Hematopoietic multipotent progenitor cell treated with erythropoietin and hydrocortisone succinate and interleukin-3 and kit ligand, for 4 days (in vitro differentiated cells): Measurements from ENCODE around the gene COL17A1.
A peak's percentile ranks its signal among the peaks of the same experiment; 100 is the strongest.

Source experiments
- DNase-seq: peaks from one replicate; pipeline ENCODE4 v3.0.0-alpha.2; 2015

The COL17A1 gene

DNA sequence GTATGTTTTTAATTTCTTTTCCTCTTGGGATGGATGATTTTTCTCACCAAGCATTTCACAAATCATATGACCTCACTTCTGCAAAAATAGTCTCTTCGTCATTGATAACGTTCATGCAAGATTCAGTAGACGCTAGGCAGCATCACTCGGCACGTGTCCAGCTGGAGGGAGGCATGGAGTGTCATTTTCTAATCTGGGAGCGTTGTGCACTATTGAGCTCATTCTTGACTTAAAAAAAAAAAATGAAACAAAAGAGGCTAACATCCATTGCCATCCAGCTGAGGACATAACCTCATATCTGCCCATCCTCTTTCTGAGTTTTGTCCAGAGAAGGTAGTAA lies 56.2 kb downstream of the COL17A1 start:
- no peak for DNase-seq

DNA sequence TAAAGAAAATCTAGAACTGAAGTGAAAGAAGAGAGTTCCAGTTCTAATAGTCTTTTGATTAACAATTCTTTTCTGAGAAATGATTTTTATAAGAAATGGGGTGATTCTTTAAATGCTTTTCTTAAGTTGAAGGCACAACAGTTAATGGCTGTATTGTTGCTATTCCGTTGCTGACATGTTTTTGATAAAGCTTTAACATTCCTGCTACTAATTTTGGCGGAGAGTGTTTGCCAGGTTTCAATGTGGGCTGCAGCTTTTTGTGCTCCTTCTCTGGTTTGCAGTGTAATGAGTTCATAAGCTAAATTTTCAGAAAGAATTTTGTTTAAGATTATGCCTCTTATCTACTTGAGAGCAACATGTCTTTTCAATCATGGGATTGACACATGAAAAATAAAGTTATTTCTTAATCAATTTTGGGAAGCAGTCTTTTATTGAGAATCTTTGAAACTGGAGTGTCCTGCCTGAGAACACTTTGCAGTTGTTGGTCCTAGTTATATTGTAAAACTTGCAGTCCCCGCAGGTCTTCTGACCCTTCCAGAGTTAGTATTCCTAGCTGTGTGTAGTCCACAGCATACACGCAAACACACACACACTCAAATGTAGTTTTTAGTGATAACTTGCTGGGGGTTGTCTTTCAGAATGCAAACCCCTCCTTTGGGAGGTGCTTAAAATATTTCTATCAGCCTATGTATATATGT lies 56.7 kb downstream of the COL17A1 start:
- no peak for DNase-seq

DNA sequence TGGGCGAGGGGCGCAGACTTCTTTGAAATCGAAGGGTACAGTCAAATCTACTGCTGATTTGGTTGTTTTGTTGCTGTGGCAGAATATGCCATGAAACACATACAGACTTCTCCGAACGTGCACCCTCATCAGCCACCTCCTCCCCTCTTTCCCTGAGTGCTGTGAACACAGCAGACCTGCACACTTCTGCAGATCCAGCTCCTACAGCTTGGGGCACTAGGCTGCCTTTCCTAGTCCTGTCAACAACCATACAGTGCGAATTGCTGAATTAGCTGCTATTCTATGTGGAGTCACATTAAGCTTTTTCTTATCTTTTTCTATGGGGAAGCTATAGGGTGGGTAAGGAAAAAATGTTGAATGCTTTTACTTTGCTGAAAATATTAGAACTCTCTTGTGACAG lies 57.5 kb downstream of the COL17A1 start:
- peak; percentile 62 for DNase-seq

DNA sequence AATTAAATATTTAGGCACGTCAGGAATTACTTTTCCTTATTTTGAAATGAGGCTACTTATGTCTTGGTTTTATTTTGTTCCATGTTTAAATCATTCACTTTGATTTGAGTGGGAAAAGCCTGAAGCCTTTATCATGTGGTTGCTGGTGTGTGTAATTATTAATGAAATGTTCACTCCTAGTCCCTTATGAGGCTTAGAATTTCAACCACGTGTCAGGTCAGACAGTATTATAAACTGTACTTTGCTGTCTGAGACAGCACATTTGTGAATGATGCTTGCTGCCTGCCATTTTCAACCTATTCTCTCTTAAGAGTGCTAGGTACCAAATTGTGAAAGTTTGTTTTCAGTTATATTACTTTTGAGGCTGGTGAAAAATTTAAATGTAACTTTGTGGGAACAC lies 58.9 kb downstream of the COL17A1 start:
- no peak for DNase-seq

GRCh38 chr10:104025524-104025923 lies 60.2 kb downstream of the COL17A1 start:
- no peak for DNase-seq

DNA sequence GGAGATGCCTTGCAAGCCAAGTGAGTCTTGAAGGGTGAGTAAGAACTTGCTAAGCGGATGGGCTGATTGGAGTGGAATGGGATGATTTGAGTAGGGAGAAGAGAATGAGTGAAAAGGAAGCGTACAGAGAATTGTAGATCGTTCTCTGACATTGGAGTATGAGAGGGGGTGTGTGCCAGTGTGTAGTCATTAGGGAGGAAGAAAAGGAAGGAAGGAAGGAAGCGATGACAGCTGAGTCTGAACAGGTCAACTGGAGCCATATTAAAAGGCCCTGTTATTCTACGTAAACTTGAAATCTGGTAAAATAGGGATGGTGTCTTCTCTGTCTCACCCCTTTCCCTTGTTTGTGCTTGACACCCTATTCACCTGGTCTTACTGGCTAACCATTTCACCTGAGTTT lies 63.7 kb downstream of the COL17A1 start:
- DNase-seq = no peak

- DNase-seq = no peak
Measured at GRCh38 chr10:104021246-104021645, 64.4 kb downstream of the COL17A1 start.

DNA sequence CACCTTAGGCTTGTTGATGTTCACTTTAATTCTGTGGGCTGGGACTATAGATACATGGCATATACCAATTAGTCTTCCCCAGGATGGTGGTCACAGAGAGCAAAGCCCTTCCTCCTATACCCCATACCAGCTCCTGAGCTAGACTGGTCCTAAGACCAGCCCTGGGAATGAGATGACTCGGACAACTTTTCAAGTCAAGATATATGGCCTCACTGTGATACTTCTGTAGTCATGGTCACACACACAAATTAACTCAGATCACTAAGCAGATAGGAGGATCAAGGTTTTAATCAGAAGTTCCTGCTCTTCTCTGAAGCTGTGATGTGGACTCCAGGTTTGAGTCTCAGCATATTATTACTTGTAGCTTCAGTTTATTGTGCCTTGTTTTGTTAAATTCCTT lies 65.7 kb downstream of the COL17A1 start:
- no peak for DNase-seq

DNA sequence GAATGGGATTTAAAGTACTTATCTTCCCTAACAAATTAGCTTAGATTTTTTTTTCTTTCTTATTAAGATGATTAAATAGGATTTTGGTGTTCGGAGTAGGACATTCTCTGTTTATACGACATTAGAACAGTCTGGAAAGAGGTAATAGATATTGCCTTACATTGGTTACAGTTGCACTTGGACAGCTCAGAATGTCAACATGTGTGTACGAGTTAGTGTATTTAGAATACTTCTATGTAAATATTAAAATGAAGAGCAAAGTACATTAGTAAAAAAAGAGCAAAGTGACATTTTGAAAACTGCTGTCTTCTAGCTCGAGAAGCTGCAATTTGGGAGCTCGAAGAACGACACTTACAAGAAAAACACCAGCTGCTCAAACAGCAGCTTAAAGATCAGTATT lies 67.2 kb downstream of the COL17A1 start:
- DNase-seq = no peak

GRCh38 chr10:104016661-104017060 lies 69.0 kb downstream of the COL17A1 start:
- no peak for DNase-seq

- DNase-seq = no peak
Measured at GRCh38 chr10:104014176-104014575, 71.5 kb downstream of the COL17A1 start.

DNA sequence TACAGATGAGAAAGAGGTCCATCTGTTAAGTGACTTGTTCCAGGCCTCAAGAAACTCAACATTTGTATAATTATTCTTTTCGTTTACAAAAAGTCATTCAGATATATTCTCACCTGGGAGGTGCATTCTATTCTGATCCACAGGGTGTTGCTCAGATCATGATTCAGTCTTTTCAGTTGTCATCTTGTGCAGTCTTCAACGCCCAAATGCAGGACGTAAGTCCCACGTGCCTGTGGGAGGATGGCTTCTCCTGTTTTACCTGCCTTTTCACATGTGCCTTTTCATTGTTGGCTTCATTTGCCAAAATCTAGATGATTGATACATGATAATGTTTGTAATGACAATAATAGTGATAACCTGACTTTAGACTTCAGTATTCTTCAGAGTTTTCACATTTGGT lies 72.2 kb downstream of the COL17A1 start:
- DNase-seq = no peak

DNA sequence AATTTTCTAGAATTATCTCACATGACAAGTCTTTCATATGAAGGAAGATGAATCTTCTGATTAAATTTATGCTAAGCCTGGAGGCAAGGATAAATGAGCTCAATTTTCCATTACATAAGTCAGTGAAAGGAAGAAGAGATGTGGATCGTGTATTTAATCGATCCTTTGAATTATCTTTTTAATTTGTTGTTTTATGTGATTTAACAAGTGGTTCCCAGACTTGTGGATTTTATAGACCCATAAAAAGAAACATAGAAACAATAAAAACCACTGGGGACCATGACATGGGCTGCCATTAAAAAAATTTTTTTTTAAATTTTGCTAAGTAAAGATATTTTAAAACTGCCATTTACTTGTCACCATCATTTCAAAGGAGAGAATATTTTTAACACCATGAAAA lies 73.8 kb downstream of the COL17A1 start:
- DNase-seq = no peak

DNA sequence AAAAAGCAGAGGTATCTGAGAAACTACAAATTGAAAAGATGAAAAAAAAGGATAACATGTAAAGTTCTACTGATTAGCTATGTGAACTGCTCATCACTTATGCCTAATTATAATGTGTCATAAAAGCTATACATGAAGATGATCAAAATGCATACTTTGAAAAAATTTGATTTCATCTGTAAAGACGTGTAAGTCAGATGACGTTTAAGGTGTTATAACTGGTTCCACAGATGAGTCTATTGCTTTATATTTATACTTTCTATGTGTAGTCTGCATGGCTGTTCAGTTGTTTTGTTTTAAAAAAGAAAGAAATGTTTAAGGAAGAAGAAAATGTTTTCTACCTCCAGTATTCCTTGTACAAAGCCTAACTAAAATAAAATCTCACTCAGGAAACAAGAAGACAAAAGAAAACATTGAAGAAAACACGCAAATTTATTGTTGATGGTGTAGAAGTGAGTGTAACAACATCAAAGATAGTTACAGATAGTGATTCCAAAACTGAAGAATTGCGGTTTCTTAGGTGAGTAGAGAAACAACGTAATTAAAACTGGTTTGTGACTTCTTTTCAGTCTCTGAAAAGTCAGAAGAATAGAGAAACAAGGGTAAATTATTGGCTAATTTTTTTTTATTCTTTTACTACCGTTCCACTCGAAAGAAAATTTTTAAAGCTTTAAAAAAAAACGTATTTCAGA lies 80.4 kb downstream of the COL17A1 start:
- DNase-seq = no peak

DNA sequence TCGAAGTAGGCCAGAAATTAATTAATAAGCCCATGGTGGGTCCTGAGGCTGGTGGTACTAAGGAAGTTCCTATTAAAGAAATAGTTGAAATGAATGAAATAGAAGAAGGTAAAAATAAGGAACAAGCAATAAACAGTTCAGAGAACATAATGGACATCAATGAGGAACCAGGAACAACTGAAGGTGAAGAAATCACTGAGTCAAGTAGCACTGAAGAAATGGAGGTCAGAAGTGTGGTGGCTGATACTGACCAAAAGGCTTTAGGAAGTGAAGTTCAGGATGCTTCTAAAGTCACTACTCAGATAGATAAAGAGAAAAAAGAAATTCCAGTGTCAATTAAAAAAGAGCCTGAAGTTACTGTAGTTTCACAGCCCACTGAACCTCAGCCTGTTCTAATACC lies 82.8 kb downstream of the COL17A1 start:
- DNase-seq = no peak

DNA sequence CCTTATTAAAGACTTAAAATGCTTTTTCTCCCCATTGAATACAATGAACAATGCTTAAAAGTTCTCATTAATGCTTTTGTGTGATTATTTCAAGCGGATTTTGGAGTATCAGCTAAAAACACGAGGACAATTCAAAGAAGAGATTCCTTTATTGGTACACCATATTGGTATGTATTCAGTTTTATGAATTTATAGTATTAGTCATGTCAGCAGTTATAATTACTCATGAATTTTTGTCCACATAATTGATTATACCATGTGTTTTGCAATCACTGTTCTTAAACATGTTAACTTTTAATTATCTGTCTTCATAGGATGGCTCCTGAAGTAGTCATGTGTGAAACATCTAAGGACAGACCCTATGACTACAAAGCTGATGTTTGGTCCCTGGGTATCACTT lies 86.9 kb downstream of the COL17A1 start:
- DNase-seq = no peak

- DNase-seq = no peak
Measured at GRCh38 chr10:103995134-103995533, 90.5 kb downstream of the COL17A1 start.

DNA sequence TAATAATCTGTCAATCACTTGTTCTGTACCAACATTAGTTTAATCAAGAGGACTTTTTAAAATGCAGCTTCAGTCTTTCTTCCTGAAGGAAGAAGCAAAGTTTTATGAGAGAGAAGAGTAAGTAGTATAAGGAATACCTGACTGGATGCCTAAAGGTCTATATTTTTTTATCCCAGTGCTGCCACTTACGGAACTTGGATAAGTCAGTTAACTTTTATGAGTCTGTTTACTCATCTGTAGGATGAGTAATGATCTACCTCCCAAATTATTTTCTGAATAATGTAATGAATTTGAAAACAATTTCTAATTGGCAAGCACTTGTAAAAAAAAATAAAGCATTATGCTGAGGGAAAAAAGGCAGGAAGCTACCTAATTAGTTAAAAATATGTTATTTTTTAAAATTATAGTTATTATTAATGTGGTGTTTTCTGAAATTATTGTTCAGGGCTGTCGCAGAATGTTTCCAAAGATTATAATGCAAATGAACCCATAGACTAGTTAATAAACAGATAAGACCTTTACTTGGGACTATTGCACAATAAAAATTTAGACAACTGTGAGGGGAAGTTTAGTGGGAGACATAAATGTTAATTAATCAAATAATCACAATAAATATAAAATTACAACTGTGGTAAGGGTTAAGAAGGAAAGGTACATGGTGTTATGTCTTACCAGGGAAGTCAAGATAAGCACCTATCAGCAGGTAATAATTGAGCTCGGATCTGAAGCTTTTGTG lies 94.1 kb downstream of the COL17A1 start:
- DNase-seq = no peak

DNA sequence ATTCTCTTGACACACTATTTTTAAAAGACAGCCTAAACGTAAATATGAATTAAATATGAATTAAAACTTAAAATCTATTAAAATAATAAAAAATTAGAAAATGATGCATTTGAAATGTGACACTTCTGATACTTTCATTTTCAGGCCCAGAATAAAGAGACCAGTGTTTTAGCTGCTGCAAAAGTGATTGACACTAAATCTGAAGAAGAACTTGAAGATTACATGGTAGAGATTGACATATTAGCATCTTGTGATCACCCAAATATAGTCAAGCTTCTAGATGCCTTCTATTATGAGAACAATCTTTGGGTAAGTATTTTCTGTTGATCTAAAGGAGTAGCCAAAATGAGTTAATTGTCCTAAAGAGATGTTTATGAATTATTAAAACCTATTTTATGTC lies 95.1 kb downstream of the COL17A1 start:
- DNase-seq = no peak

DNA sequence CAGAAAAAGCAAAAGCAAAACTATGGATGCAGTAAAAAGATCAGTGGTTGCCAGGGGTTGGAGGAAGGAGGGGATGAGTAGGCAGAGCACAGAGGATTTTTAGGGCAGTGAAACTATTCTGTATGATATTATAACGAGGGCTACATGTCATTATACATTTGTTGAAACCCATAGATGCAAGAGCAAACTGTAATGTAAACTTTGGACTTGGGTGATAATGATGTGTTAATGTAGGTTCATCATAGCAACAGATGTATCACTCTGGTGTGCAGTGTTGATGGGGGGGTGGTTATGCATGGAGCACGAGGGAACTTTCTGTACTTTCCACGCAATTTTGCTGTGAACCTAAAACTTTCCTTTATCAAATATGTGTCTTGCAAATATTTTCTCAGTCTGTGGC lies 95.6 kb downstream of the COL17A1 start:
- no peak for DNase-seq

DNA sequence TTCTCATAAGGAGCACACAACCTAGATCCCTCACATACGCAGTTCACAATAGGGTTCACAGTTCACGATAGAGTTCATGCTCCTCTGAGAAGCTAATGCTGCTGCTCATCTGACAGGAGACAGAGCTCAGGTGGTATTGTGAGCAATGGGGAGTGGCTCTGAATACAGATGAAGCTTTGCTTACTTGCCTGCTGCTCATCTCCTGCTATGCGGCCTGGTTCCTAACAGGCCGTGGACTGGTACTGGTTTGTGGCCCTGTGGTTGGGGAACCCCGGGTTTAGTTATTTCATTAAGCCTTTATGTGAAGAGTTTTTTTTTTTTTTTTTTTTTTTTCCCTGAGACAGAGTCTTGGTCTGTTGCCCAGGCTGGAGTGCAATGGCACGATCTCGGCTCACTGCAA lies 99.3 kb downstream of the COL17A1 start:
- DNase-seq = no peak

DNA sequence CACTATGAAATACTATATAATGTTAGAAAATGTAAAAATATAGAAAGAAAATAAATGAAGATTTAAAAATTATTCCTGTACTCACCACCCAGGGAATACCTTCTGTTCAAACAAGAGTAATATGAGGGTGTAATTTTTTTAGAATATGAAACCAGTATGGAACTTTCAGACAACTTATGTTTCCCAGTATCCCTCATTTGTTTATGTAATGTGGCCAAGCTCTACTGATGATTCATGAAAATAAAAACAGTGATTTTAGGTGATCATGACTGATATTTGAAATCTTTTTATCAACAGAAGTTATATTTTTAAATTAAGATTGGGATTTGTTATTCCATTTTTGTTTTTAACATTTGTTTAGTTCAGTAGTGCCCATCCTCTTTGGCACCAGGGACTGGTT lies 100.0 kb downstream of the COL17A1 start:
- DNase-seq = no peak

DNA sequence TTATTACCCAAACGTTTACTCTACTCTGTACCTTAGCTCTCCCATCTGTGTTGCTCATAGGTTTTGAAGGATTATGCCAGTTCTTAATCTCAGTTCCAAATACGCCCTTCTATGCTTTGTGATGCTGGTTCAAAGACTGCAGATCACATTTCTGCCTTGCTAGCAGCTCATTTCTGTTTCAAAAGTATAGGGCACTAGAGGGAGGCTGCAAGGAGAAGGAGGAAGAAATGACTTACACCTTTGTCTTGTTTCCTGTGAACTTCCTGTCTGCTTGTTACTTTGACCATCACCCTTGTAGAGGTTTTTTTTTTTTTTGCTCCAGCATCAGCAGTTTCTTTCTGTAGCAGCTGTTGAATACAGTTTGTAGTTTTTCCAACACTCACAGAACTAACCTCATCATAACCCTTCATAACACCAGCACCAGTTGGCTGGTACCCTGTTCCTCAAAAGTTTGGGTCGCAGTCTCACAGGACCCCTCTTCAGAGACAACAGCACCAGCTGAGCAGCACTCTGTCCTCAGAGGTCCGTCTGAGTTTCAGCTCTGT lies 102.2 kb downstream of the COL17A1 start:
- peak; percentile 63 for DNase-seq

DNA sequence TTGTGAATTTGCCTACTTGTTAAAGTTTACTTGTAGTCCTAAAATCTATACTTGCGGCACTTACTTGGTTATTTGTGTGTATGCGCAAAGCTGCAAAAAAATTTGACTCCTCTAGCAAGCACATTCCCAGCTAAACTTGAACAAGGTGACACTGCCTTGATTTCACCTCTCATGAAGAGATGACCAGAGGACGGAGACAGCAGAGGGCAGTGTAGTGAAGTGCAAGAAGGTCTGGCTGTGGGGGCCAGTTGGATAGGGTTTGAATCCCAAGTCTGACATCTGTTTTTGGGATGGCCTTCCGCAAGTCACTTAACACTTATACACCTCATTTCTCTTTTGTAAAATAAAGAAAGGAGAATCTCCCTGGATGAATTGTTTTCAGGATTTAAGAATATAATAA lies 103.0 kb downstream of the COL17A1 start:
- DNase-seq = no peak
